ENCODE results near the gene C2CD3. TPM values are rescaled to one million over a fixed set of nuclear protein-coding genes. Genes with fewer than 3 reads are reported as not detected.

C2CD3 gene
- total and polyA plus RNA-seq, 10 of the 15 experiments (the other 5 are each of a cell fraction or from before 2014, with no cell fraction given), result 2.3 to 24.0 (median 16.3) TPM

DNA sequence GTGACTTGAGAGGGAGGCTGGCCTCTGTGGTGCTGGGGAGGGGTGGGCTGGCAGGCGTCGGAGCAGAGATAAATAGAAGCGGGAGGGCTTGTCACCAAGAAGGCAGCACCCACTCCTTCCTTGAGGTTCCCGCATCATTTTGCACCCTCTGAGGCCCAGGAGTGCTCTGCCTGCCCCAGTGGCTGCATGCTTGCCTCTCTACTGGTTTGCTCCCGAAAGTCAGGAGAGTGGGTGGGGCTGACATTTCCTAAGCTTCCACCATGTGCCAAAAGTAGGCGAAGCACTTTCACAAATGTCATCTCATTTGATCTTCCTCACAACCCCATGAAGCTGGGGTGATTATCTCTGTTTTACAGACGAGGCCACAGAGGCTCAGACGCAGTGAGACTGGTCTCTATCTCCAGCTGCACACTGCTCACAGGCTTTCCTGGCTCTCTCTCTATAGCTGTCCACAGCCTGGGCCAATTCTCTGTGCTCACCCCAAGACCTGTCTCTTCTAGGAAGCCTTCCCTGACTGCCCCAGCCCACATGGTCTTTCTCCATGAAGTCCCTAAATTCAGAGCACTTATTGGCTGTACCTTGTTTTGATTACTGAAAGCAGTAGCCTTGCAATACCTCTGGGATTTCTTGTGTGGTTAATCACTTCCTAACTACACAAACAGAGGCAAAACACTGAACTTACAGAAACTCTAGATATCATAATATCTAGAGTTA lies 159.3 kb downstream of the C2CD3 start (continued):
- TF ChIP-seq ZZZ3 (IDR thresholded peaks at IDR 0.05; ENCODE audit: control insufficient read depth, insufficient read length, low read depth) (no peak), POLR2AphosphoS2 (IDR thresholded peaks at IDR 0.05; ENCODE audit: low read depth, low read length) (no peak), GATAD2B (conservative IDR thresholded peaks at IDR 0.05; ENCODE audit: low read depth) (no peak), CBX3 (IDR thresholded peaks at IDR 0.05; ENCODE audit: borderline replicate concordance, low read depth) (no peak), EGR1 (IDR thresholded peaks at IDR 0.05; ENCODE audit: borderline replicate concordance in 1 of 2, low read depth in 2 of 2, low read length in 2 of 2) (no peak), NFYA (IDR thresholded peaks at IDR 0.05; ENCODE audit: borderline replicate concordance, low read depth, low read length) (no peak), MEF2A (IDR thresholded peaks at IDR 0.05; ENCODE audit: insufficient read depth, low read depth, low read length) (no peak), FOS (IDR thresholded peaks at IDR 0.05; ENCODE audit: borderline replicate concordance, extremely low read depth, insufficient read length) (no peak), SP1 (IDR thresholded peaks at IDR 0.05; ENCODE audit: low read depth, low read length) (no peak), SPI1 (IDR thresholded peaks at IDR 0.05; ENCODE audit: borderline replicate concordance, insufficient read depth, low read depth, low read length) (0 out of 2 replicates have a peak, but pooled peaks have one; percentile 11), TBL1XR1 (IDR thresholded peaks at IDR 0.05; ENCODE audit: low read depth, low read length) (peak; percentile 76; the same call in 1 of the 2 replicates), RFX5 (IDR thresholded peaks at IDR 0.05; ENCODE audit: low read depth, low read length) (no peak), NFIC (IDR thresholded peaks at IDR 0.05; ENCODE audit: low read depth, low read length) (peak; percentile 79), RUNX3 (IDR thresholded peaks at IDR 0.05; ENCODE audit: low read length) (peak; percentile 97), WRNIP1 (IDR thresholded peaks at IDR 0.05; ENCODE audit: borderline replicate concordance, low read depth, low read length) (no peak), YBX1 (IDR thresholded peaks at IDR 0.05) (no peak)
- TF ChIP-seq, protein P1, sequence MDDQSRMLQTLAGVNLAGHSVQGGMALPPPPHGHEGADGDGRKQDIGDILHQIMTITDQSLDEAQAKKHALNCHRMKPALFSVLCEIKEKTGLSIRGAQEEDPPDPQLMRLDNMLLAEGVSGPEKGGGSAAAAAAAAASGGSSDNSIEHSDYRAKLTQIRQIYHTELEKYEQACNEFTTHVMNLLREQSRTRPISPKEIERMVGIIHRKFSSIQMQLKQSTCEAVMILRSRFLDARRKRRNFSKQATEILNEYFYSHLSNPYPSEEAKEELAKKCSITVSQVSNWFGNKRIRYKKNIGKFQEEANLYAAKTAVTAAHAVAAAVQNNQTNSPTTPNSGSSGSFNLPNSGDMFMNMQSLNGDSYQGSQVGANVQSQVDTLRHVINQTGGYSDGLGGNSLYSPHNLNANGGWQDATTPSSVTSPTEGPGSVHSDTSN (IDR thresholded peaks at IDR 0.05; ENCODE audit: insufficient replicate concordance, low read depth, low read length), result no peak
- TF ChIP-seq, protein P2, sequence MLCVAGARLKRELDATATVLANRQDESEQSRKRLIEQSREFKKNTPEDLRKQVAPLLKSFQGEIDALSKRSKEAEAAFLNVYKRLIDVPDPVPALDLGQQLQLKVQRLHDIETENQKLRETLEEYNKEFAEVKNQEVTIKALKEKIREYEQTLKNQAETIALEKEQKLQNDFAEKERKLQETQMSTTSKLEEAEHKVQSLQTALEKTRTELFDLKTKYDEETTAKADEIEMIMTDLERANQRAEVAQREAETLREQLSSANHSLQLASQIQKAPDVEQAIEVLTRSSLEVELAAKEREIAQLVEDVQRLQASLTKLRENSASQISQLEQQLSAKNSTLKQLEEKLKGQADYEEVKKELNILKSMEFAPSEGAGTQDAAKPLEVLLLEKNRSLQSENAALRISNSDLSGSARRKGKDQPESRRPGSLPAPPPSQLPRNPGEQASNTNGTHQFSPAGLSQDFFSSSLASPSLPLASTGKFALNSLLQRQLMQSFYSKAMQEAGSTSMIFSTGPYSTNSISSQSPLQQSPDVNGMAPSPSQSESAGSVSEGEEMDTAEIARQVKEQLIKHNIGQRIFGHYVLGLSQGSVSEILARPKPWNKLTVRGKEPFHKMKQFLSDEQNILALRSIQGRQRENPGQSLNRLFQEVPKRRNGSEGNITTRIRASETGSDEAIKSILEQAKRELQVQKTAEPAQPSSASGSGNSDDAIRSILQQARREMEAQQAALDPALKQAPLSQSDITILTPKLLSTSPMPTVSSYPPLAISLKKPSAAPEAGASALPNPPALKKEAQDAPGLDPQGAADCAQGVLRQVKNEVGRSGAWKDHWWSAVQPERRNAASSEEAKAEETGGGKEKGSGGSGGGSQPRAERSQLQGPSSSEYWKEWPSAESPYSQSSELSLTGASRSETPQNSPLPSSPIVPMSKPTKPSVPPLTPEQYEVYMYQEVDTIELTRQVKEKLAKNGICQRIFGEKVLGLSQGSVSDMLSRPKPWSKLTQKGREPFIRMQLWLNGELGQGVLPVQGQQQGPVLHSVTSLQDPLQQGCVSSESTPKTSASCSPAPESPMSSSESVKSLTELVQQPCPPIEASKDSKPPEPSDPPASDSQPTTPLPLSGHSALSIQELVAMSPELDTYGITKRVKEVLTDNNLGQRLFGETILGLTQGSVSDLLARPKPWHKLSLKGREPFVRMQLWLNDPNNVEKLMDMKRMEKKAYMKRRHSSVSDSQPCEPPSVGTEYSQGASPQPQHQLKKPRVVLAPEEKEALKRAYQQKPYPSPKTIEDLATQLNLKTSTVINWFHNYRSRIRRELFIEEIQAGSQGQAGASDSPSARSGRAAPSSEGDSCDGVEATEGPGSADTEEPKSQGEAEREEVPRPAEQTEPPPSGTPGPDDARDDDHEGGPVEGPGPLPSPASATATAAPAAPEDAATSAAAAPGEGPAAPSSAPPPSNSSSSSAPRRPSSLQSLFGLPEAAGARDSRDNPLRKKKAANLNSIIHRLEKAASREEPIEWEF (IDR thresholded peaks at IDR 0.05; ENCODE audit: insufficient replicate concordance, low read depth, low read length), result peak; percentile 55
- TF ChIP-seq, protein P3, sequence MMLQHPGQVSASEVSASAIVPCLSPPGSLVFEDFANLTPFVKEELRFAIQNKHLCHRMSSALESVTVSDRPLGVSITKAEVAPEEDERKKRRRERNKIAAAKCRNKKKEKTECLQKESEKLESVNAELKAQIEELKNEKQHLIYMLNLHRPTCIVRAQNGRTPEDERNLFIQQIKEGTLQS (IDR thresholded peaks at IDR 0.05; ENCODE audit: borderline replicate concordance, extremely low read depth, low read depth, low read length), result no peak
- TF ChIP-seq, protein P4, sequence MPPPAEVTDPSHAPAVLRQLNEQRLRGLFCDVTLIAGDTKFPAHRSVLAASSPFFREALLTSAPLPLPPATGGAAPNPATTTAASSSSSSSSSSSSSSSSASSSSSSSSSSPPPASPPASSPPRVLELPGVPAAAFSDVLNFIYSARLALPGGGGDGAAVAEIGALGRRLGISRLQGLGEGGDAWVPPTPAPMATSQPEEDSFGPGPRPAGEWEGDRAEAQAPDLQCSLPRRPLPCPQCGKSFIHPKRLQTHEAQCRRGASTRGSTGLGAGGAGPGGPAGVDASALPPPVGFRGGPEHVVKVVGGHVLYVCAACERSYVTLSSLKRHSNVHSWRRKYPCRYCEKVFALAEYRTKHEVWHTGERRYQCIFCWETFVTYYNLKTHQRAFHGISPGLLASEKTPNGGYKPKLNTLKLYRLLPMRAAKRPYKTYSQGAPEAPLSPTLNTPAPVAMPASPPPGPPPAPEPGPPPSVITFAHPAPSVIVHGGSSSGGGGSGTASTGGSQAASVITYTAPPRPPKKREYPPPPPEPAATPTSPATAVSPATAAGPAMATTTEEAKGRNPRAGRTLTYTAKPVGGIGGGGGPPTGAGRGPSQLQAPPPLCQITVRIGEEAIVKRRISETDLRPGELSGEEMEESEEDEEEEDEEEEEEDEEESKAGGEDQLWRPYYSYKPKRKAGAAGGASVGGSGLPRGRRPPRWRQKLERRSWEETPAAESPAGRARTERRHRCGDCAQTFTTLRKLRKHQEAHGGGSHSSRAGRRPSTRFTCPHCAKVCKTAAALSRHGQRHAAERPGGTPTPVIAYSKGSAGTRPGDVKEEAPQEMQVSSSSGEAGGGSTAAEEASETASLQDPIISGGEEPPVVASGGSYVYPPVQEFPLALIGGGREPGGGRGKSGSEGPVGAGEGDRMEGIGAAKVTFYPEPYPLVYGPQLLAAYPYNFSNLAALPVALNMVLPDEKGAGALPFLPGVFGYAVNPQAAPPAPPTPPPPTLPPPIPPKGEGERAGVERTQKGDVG (CRISPR knock-in tag; IDR thresholded peaks at IDR 0.05), result no peak
